ENCODE measurements around the gene ULBP3. TPM values are rescaled to one million over a fixed set of nuclear protein-coding genes. Genes with fewer than 3 reads are reported as not detected.
"Not testable (repeated sequence)": the region's sequence is repeated elsewhere in the genome, so short reads cannot be mapped to it uniquely, and the experiment has no call there.

ULBP3 gene
- total and polyA plus RNA-seq, 2 of the 13 experiments (the other 11 are each of a cell fraction or from before 2014, with no cell fraction given) = 0.42 to 0.48 TPM

DNA sequence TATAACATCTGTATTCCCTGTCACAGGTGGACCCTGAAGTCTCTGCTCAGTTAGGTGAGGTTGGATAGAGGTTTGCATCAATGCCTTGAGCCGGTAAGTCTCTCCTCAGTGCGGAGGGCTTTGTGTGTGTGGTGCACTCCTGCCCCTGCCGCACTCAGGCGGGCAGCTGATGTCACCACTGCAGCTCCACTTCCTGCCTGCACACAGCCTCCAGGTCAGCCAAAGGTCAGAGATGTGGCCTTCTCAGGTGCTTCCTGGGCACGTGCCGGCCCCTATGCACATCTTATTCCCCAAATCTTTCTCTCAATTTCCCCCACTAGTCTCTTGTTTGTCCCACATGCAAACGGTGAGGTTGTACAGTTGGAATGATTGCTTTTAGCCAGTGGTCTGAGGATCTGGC, 8.9 kb downstream of the ULBP3 start:
- 42% methylated on average over 7 of the region's 7 CpGs for WGBS (ENCODE audit: low lambda C conversion rate)
- intact Hi-C loops (cut with micrococcal nuclease; ENCODE audit: unreplicated experiment); CTCF ChIA-PET (ENCODE audit: low intra/inter-chr PET ratio, low total read pairs); H3K9ac ChIP-seq (ENCODE audit: insufficient read depth, low read depth, low read length); DNase-seq (ENCODE audit: low spot score); ATAC-seq; BruUV-seq (replicated peaks); POLR2A ChIA-PET; H3K36me3 ChIP-seq (replicated peaks in 1 of 2; ENCODE audit: control insufficient read depth in 1 of 2, insufficient read depth in 2 of 2, low read length in 2 of 2); H3K9me3 ChIP-seq (ENCODE audit: low read length); FAIRE-seq; in situ Hi-C loops (cut with HindIII; ENCODE audit: extremely low pct_ligation_motif_present, low pct_unique_long_range_greater_than_20kb); H4K20me1 ChIP-seq (ENCODE audit: insufficient read depth, low read length); H3K4me1 ChIP-seq (ENCODE audit: insufficient read depth, low read length); H3K27ac ChIP-seq (ENCODE audit: extremely low read length, insufficient read depth, low read length); H3K79me2 ChIP-seq (ENCODE audit: insufficient read depth, low read length); H3K4me3 ChIP-seq (replicated peaks in 1 of 3; ENCODE audit: insufficient read depth in 1 of 3, low read depth in 2 of 3, low read length in 3 of 3); H2AFZ ChIP-seq (ENCODE audit: low read length); H3K4me2 ChIP-seq (ENCODE audit: low read depth, low read length): not testable (repeated sequence)
- H3K27me3 ChIP-seq (ENCODE audit: control insufficient read depth in 1 of 2, insufficient read depth in 2 of 2, low read length in 2 of 2) = peaks cover 3 to 44% of the 10 kb centered on the region in 2 experiments

DNA sequence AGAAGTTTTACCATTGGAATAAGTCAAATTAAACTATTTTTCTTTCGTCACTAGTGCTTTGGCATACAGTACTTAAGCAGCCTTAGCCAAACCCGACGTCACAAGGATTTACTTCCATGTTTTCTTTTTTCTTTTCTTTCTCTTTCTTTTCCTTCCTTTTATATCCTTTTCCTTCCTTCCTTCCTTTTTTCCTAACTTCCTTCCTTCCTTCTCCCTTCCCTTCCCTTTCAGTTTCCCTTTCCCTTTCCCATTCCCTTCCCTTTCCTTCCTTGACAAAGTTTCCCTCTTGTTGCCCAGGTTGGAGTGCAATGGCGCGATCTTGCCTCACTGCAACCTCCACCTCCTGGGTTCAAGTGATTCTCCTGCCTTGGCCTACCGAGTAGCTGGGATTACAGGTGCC, 9.9 kb downstream of the ULBP3 start:
- no TSS peak for BruUV-seq (replicated peaks)
- in situ Hi-C loops (cut with HindIII; ENCODE audit: extremely low pct_ligation_motif_present, low pct_unique_long_range_greater_than_20kb) = no loop called here
- Histone ChIP-seq H3K36me3 (replicated peaks in 1 of 2; ENCODE audit: control insufficient read depth in 1 of 2, insufficient read depth in 2 of 2, low read length in 2 of 2) (no peaks in the 10 kb centered on the region), H2AFZ (ENCODE audit: low read length) (no peak overlapping the region), H3K4me1 (ENCODE audit: insufficient read depth, low read length) (no peaks in the 10 kb centered on the region), H3K79me2 (ENCODE audit: insufficient read depth, low read length) (no peaks in the 10 kb centered on the region), H3K4me3 (replicated peaks in 1 of 3; ENCODE audit: insufficient read depth in 1 of 3, low read depth in 2 of 3, low read length in 3 of 3) (no peak overlapping the region), H3K4me2 (ENCODE audit: low read depth, low read length) (no peak overlapping the region), H3K9ac (ENCODE audit: insufficient read depth, low read depth, low read length) (no peak overlapping the region), H3K27me3 (ENCODE audit: control insufficient read depth in 1 of 2, insufficient read depth in 2 of 2, low read length in 2 of 2) (peaks cover 3 to 53% of the 10 kb centered on the region in 2 experiments), H3K27ac (ENCODE audit: extremely low read length, insufficient read depth, low read length) (no peak overlapping the region), H4K20me1 (ENCODE audit: insufficient read depth, low read length) (no peaks in the 10 kb centered on the region), H3K9me3 (ENCODE audit: low read length) (no peaks in the 10 kb centered on the region)
- WGBS (ENCODE audit: low lambda C conversion rate) = 47% methylated on average over 6 of the region's 6 CpGs
- POLR2A ChIA-PET = no interaction called here
- intact Hi-C loops (cut with micrococcal nuclease; ENCODE audit: unreplicated experiment) = no loop called here
- DNase-seq (ENCODE audit: low spot score) (no peak), FAIRE-seq (no peak), ATAC-seq (no peak)
- CTCF ChIA-PET (ENCODE audit: low intra/inter-chr PET ratio, low total read pairs) = no interaction called here
- TF ChIP-seq ZNF598 (CRISPR knock-in tag; IDR thresholded peaks at IDR 0.05; ENCODE audit: borderline replicate concordance) (no peak), ZSCAN21 (CRISPR knock-in tag; IDR thresholded peaks at IDR 0.05; ENCODE audit: borderline replicate concordance) (no peak), CREM (IDR thresholded peaks at IDR 0.05) (no peak), CREM (CRISPR knock-in tag; IDR thresholded peaks at IDR 0.05) (no peak), SALL1 (CRISPR knock-in tag; IDR thresholded peaks at IDR 0.05) (no peak)
